KMS-11 (cell line): ENCODE measurements around the gene ACBD3.

Experiments used
- H2AFZ ChIP-seq: fragments of 200-600 bp; sonication (generic); 2 replicates; pipeline ENCODE4 v1.6.1; 2016; ENCODE audit warnings: antibody characterized with exemption, mixed run types, low read depth
- H3K27ac ChIP-seq: fragments of 200-600 bp; sonication (generic); 2 replicates; pipeline ENCODE4 v1.6.1; 2016; ENCODE audit warnings: mild to moderate bottlenecking, mixed run types
- H3K27me3 ChIP-seq: fragments of 200-600 bp; sonication (generic); 2 replicates; pipeline ENCODE4 v1.6.1; 2017; ENCODE audit warnings: mild to moderate bottlenecking, low read depth, mixed run types, moderate library complexity; ENCODE audit not compliant: insufficient read depth
- H3K36me3 ChIP-seq: fragments of 200-600 bp; sonication (generic); 2 replicates; pipeline ENCODE4 v1.6.1; 2017; ENCODE audit warnings: mild to moderate bottlenecking, mixed run types; ENCODE audit not compliant: insufficient read depth
- H3K4me1 ChIP-seq: fragments of 200-600 bp; sonication (generic); 2 replicates; pipeline ENCODE4 v1.6.1; 2016; ENCODE audit warnings: mild to moderate bottlenecking, low read depth, mixed run types; ENCODE audit not compliant: poor library complexity, severe bottlenecking
- H3K4me2 ChIP-seq: fragments of 200-600 bp; sonication (generic); 2 replicates; pipeline ENCODE4 v1.7.0; 2016; ENCODE audit warnings: mild to moderate bottlenecking, mixed run types
- H3K4me3 ChIP-seq: fragments of 200-600 bp; sonication (generic); IDR thresholded peaks from 2 replicates; pipeline ENCODE4 v1.6.1; 2017; ENCODE audit warnings: low read depth, low read length, mixed read lengths; ENCODE audit not compliant: insufficient read depth
- H3K79me2 ChIP-seq: fragments of 200-600 bp; sonication (generic); 2 replicates; pipeline ENCODE4 v1.6.1; 2016; ENCODE audit warnings: low read depth, mixed run types; ENCODE audit not compliant: insufficient read depth
- H3K9ac ChIP-seq: fragments of 200-600 bp; sonication (generic); 2 replicates; pipeline ENCODE4 v1.6.1; 2016; ENCODE audit warnings: mild to moderate bottlenecking, mixed run types
- H4K20me1 ChIP-seq: fragments of 200-600 bp; sonication (generic); 2 replicates; pipeline ENCODE4 v1.6.1; 2016; ENCODE audit warnings: mild to moderate bottlenecking, mixed run types; ENCODE audit not compliant: insufficient read depth
- CTCF ChIP-seq: fragments of 200-600 bp; sonication (generic); conservative IDR thresholded peaks from 2 replicates; pipeline ENCODE4 v1.6.1; 2017; ENCODE audit warnings: low read depth, mild to moderate bottlenecking, antibody characterized with exemption, low read length, moderate library complexity, mixed read lengths

ACBD3 gene

GRCh38 chr1:226100436-226101391 is 85.8 kb downstream of the ACBD3 start:
- no peaks in the 10 kb centered on the region for H4K20me1 ChIP-seq
- no peaks in the 10 kb centered on the region for H3K79me2 ChIP-seq
- no peak overlapping the region for H3K9ac ChIP-seq
- H3K4me3 ChIP-seq, result no peak overlapping the region
- no peaks in the 10 kb centered on the region for H3K36me3 ChIP-seq
- H3K4me1 ChIP-seq, result no peaks in the 10 kb centered on the region
- TF ChIP-seq CTCF, result no peak
- no peak overlapping the region for H3K27ac ChIP-seq
- H3K4me2 ChIP-seq, result no peak overlapping the region
- H3K27me3 ChIP-seq, result no peaks in the 10 kb centered on the region
- H2AFZ ChIP-seq, result no peak overlapping the region

GRCh38 chr1:226098870-226099835 is 87.4 kb downstream of the ACBD3 start:
- Histone ChIP-seq H3K4me1 (no peaks in the 10 kb centered on the region), H4K20me1 (no peaks in the 10 kb centered on the region), H3K27ac (no peak overlapping the region), H3K27me3 (no peaks in the 10 kb centered on the region), H3K4me2 (no peak overlapping the region), H3K79me2 (no peaks in the 10 kb centered on the region), H3K9ac (no peak overlapping the region), H2AFZ (no peak overlapping the region), H3K4me3 (no peak overlapping the region), H3K36me3 (no peaks in the 10 kb centered on the region)
- no peak for TF ChIP-seq CTCF

GRCh38 chr1:226097866-226098625 is 88.5 kb downstream of the ACBD3 start:
- TF ChIP-seq CTCF, result no peak
- Histone ChIP-seq H3K27me3 (no peaks in the 10 kb centered on the region), H4K20me1 (no peaks in the 10 kb centered on the region), H3K4me1 (no peaks in the 10 kb centered on the region), H2AFZ (no peak overlapping the region), H3K79me2 (no peaks in the 10 kb centered on the region), H3K4me3 (no peak overlapping the region), H3K4me2 (no peak overlapping the region), H3K27ac (no peak overlapping the region), H3K9ac (no peak overlapping the region), H3K36me3 (no peaks in the 10 kb centered on the region)

GRCh38 chr1:226095286-226095685 is 91.3 kb downstream of the ACBD3 start:
- H3K27ac ChIP-seq, result no peak overlapping the region
- no peaks in the 10 kb centered on the region for H4K20me1 ChIP-seq
- H3K79me2 ChIP-seq, result no peaks in the 10 kb centered on the region
- H3K4me3 ChIP-seq, result no peak overlapping the region
- no peaks in the 10 kb centered on the region for H3K36me3 ChIP-seq
- H3K4me2 ChIP-seq, result no peak overlapping the region
- TF ChIP-seq CTCF, result no peak
- H3K4me1 ChIP-seq, result no peaks in the 10 kb centered on the region
- no peak overlapping the region for H3K9ac ChIP-seq
- no peak overlapping the region for H2AFZ ChIP-seq
- H3K27me3 ChIP-seq, result no peaks in the 10 kb centered on the region
